GM12892 (cell line): ENCODE results near the gene LRRC75A.
"Not testable (repeated sequence)": the region's sequence is repeated elsewhere in the genome, so short reads cannot be mapped to it uniquely, and the experiment has no call there.

Experiments used
- POLR2A ChIP-seq: IDR thresholded peaks from 2 replicates; pipeline ENCODE4 v1.6.1; 2011; ENCODE audit warnings: low read depth, low read length, control low read depth
- POLR2AphosphoS5 ChIP-seq: IDR thresholded peaks from 2 replicates; pipeline ENCODE4 v1.6.1; 2011; ENCODE audit warnings: low read depth, low read length, control low read depth

DNA sequence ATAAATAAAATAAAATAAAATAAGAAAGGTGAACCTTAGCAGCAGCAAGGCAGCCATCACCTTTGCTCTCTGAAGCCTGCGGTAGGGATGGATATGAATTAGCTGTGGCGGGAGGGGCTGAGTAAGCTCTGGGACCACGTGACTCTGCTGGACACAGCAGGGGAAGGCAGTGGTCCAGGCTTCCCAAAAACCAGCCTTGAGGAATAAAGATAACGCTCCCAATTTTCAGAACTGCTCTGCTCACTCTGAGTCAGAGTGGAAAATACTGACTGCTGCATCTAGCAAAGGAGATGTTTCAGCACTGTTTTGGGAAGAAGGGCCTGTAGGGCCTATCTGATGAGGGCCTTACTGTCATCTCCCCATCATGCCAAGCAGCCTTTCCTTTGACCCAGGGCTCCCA, 96.1 kb downstream of the LRRC75A start:
- TF ChIP-seq POLR2A, POLR2AphosphoS5: not testable (repeated sequence)
